GM23248 (cell line): ENCODE results near the gene GIT1.

Experiments used
- EZH2 ChIP-seq: fragments of 200-600 bp; sonication (generic); IDR thresholded peaks from 2 replicates; pipeline ENCODE4 v1.6.1; 2018; ENCODE audit warnings: antibody characterized with exemption, mild to moderate bottlenecking; ENCODE audit not compliant: insufficient read depth, poor library complexity, severe bottlenecking
- EZH2phosphoT487 ChIP-seq: fragments of 200-600 bp; sonication (generic); IDR thresholded peaks from 2 replicates; pipeline ENCODE4 v1.6.1; 2018; ENCODE audit warnings: antibody characterized with exemption, moderate library complexity, mild to moderate bottlenecking, low read depth; ENCODE audit not compliant: insufficient read depth

DNA sequence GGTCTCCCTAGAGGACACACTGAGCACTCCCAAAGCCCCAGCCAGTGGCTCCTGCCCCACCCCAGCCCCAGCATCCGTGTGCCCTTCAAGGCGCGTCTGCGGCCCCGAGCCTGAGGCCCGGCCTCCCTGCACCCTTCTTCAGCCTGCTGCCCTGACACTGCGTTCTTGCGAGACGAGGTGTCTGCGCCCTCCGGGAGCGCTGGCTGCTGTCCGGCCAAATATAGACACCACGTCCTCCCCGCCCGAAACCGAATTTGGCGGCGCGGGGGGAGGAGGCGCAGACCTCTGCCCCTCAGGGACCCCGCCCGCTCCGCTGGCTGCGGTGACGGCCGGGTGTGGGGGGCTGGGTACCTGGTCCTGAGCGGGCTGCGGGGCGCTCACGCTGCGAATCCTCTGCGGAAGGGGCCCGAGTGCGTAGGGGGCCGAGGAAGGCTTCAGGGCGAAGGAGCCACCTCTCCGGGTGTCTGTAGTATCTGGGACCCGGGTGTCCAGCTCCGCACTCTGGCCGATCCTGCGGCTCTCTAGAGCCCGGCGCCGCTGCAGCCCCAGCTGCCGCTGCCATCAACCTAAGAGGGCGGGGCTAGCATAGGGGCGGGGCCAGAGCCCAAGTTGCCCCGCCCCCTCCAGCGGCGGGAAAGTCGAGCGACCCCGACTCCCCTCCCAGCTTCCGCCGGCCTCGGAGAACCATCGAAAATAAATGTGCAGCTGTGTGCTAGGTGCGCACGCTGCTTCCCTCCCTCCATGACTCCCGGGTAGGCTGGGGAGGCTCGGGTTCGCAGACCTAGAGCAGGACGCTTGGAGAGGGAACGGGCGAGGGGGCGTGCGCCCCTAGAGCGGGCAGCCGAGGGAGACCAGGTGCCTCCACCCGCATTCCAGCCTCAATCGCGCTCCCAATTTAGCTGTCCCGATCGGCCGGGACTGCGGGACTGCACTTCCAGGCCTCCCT is 33.2 kb upstream of the GIT1 start, which contains the start of gene CORO6:
- TF ChIP-seq EZH2 (no peak), EZH2phosphoT487 (no peak)
